Stimulated activated CD8-positive, alpha-beta memory T cell treated with anti-CD3 and anti-CD28 coated beads, Interleukin-7, amount 100 ng/mL, for 48 hours (primary cell): ENCODE measurements around the gene ACOX3.

ENCODE experiments used
- DNase-seq, 2 donors: peaks; one replicate each; pipeline ENCODE4 v3.0.0-alpha.2; 2020; ENCODE audit warnings: low read depth in 1 of 2; ENCODE audit errors: extremely low read depth in 1 of 2

The ACOX3 gene

DNA sequence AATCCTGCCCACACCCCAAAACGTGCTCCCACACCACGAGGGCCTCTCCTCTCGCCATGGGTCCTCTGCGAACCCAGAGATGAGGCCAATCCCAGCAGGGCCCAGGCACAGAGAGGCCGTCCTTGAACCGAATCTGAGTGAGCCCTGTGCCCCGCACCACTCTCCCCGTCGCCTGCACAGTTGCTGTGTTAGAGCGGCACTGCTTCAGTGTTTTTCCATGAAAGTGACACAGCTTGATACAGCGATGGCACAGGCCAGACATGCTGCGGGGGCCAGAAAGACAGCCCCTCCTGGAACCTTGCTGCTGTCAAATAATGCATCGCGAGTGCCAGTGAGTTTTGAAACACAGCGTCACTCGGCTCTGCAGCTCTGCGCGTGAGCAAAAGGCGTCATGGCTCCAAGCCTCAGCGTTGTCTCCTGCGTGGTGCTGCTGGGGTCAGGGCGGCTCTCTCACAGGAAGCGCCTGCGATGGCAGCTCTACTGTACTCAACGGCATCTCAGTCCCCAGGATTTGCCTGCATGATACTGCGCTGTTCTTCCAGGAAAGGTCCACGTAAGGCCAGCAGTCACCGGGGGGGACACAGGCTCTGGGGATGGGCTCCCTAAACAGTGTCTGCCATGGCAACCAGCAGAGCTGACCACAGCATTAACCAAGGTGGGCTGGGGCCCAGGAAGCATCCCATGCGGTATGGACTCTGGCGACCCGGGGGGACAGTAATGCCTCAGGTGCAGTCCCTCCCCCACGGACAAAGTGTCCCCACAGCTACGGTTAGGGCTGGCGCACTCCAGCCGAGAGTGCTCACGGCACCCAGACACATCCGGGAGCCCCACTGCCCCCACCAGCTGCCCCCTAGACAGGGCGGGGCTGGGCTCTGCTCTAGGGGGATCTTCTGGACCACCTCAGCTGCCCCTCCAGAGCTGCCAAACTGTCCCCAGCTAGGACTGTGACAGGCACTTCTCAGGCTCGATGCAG lies 63.1 kb downstream of the ACOX3 start:
- DNase-seq, result no peak

DNA sequence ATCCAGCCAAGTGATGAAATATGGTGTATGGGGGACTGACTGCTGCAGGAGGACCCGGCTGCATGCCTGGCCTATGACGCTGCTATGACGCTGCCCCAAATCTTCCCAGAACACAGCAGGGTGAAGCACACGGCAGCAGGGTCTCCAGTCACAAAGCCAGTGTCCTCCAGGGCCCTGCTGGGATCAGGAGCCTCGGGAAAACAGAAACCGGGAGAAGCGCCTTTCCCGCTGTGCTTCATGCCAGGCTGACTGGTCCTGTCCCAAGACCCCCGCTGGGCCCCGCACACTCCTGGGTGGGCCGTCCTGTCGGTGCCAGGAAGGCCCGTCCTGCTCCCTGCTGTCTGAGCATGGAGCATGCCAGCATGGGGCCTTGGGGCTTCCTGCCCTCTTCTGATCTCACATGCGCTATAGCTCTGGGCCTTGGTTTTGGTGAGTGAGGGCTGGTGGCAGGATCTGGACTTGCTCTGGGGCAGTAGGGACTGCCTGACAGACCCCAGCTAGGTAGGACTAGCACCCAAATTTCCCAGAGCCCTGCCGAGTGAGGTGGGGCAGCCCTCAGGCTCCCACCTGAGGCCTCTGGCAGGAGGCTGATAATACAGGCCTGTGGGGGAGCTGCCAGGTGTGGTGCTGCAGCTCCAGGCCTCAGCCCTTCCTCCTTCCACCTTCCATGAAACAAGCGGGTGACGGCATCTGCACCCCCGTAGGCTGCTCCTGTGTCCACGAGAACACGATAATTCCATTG lies 64.0 kb downstream of the ACOX3 start:
- DNase-seq, result no peak

DNA sequence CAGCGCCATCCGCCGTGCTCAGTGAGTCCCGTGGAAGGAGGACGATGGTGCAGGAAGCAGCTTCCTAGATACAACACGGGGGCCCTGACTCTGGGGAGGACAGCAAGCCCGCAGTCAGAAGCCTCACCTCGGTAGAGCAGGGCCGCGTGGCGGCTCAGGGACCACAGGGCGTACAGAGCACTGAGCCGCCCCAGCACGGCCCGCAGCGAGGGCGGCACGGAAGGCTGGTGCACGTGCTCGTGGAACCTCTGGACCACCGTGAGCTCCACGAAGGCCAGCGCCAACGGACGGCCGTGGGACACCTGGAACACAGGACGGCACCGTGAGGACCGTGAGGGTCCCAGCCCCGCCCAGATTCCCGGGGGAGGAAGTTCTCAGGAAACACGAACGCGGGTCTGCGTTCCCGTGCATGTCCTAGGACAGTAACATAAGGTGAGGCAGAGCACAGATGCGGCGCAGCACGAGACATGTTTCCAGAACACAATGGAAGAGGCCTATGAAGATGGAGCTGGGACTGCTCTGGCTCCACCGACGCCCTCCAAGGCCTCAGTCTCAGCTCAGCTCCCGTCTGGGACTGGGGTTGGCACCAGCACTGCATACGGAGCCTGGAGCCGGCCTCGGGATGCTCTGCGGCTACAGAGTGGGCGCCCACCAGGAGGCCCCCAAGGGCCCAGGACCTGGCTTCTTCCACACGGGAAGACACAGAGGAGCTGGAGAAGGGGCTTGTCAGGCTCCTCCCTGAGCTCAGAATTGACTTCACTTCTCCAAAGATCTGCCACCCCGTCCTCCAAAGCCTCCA lies 65.5 kb downstream of the ACOX3 start:
- no peak for DNase-seq

DNA sequence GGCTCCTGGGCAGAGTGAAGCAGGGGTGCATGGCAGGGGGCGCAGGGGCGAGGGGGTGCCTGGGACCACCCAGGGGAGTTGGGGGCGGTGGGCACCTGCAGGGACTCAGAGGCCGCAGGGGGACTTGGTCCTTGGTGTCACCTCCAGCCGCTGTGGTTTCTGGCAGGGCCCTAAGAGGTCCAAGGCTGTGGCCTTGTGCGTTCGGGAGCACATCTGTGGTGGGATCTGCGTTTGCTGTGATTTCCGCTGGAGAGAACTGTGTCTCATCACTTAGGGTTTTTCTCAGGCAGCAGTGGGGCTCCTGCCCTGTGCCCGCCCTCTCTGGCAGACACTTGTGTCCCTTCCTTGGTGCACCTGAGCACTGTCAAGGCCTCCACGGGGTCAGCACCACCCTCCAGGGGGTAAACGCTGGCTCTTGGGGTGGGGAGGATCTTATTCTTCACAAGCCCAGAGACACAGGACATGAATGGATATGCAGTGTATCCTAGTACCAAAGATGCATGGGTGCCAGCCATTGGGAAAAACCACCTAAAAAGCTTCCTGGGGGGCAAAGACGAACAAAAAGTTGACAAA lies 66.5 kb downstream of the ACOX3 start:
- no peak for DNase-seq

DNA sequence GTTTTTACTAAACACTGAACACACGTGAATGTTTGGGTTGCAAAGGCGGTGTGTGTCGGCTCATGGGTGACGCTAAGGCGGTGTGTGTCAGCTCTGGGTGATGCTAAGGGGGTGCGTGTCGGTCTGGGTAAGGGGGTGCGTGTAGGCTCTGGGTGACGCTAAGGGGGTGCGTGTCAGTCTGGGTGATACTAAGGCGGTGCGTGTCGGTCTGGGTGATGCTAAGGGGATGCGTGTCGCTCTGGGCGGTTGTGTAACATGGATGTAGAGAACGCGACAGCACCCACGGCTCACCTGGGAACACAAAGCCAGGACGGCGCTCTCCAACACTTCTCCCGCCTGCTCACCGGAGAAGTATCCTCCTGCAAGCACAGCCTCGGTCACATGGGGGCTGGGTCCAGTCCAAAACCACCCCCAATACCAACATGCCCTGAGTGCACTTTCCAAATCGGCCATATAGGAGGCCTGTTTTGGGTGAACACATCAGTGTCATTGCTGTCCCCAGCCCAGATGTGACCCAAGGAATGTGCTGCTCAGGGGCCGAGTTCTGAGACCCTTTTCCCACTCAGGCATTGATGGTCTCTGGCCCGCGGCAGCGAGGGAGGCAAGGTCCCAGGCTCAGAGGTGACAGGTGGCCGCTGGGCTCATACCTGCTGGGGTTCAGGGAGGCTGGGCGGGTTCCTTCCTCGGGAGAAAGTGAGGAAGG lies 67.1 kb downstream of the ACOX3 start:
- DNase-seq, result no peak

DNA sequence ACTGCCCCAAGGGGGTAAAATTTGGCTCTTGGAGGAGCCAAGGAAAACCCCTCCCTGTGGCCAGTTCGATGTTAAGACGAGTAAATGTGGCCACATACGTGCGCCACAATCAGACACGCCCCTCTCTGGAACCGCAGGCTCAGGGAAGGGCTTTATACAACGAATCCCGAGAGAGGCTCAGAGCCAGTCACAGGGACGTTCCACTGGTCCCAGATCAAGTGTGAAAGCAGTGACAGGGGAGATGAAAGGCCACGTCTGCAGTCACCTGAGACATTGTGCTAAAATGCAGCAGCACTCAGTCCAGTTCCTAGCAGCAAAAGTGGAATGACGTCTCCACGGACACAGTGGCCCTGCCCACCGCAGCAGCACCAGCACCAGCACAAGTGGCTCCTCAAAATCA lies 68.0 kb downstream of the ACOX3 start:
- no peak for DNase-seq

DNA sequence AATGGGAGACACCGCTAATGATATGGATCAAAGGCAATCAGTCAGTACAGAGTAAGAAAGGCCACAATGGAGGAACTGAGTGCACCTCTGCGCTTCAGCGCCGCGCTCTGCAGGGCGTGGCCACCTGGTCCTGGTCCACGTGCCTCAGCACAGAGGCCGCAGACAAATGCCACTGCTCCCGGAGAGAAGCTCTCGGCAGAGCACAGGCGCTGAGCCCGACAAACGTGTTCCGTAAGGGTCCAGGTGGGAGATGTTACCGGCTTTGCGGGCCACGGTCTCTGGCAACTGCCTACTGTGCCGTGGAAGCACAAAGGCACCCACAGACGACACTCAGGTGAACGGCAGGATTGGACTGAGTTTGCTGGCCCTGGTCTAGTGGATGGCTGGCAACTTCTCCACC lies 68.9 kb downstream of the ACOX3 start:
- DNase-seq, result no peak

DNA sequence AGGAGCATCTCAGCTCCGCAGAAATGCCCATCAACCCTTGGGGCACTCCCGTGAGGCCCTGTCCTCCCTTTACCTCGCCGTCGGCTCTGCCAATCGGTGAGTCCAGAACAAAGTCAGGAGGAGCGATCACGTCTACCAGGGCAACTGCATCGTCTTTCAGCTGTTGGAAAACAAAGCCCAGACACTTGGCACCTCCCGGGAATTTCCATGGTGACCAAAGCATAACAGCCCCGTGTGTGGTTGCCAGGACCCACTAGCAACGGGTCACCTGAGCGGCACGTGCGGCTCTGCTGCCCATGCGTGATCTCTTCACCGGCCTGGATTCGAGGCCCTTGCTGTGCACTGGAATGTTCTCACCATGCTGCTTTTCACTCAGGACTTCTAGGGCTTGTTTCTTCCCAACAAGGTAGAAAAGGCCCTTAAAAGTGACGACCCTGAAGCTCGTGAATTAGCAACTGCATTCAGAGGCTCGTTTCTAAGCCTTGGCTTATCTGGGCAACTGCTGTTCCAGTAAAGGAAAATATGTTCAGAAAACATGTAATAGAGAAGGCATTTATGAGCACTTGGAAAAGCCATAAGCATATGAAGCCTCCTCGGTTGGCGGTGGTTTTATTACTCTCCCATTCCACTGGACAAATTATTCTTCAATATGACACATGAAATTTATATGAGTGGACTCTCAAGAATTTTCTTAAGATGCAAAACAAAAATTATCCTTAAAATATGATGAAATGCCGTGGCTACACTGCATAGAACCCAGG lies 69.5 kb downstream of the ACOX3 start:
- DNase-seq, result no peak

DNA sequence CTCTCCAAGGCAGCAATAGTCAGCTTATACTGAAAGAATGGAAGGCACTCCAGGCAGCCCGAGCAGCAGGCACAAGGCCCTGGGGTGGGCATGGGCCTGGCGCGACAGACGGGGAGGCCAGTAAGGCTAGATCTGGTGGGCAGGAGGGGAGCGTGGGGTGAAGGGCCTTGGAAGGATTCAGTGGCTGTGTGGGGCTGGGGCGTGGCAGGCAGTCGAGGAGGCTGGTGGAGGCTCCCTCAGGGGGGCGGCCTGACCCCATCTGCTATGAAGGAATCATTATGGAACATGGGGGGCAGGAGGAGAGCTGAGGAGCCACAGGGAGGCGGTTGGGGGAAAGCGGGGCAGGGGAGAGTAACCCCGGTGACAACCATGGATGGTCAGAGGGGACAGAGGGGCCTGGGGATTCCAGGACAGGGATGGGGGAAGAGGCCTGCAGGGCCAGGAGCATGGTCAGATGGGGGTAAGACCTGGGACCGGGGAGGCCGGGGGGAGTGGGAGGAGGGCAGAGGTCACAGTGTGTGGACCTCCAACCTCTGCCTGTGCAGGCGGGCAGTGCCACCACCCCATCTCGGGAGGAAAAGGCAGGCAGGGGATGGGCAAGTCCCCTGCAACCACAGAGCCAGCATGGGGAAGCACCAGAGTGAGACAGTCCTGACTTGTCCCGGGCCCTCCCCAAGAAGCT lies 70.3 kb downstream of the ACOX3 start:
- DNase-seq, result no peak

DNA sequence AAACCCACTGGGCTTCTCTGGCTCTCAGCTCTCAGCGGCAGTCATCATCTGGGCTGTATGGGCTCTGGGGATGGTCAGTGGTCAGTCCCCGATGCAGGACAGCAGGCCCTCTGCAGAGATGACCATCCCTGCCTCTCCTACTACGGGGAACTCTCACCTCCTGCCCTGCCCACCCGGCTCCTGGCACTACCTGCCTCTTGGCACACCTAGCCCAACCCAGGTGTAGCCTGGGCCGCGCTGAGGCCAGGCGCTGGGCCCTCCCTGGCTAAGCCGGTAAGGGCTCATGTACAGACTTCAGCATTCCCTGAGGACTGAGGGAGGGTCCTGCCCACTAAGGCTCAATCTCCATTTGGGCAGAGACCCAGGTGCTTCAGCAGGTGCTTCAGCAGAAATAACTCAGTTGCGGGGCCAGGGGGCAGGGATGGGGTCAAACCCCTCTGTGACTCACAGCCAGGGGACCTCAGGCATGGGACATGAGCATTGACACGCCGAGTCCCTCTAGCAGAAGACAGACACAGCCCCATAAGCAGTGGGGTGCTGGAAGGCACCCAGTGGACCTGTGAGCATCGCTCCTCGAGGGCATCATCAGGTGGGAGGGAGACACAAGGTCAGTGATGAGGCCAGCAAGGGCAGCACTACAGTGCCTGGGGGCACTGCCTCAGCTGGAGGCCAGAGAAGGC lies 71.0 kb downstream of the ACOX3 start:
- no peak for DNase-seq

DNA sequence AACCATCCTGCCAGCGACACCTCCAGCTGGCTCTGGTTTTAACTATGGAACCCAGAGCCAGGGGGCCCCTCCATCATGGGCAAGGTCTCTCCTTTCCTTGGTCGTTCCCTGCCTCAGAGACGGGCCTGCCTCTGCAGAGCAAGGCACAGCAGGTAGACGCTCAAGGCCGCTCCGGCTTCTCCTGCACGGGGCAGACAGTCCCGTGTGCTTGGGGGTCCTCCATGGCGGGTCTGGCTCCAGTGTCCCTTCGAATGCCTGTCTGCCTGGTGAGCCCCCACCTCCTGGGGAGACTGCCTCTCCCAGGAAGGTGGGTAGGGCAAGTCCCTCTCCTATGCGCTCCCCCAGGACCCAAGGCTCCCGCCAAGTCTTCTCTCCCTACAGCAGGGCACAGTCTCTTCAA lies 71.5 kb downstream of the ACOX3 start:
- no peak for DNase-seq

DNA sequence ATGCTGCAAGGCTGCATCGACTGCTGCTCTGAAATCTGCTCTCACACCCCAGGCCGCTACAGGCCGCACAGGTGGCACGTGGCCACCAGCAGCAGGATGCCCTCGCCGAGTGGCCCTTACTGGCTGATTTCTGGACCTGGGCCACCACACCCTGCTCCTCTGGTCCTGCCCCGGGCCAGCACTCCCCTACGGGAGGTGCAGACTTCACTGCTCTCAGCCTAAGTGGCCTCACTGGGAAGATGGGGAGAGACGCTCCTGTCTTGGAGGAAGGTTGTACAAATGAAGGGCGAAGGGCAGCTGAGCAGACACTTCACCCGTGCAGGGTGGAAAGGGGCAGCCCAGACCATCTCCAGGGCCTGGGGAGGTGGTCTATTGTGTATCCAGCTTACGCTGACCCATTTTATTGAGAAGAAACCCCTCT lies 72.5 kb downstream of the ACOX3 start:
- no peak for DNase-seq

DNA sequence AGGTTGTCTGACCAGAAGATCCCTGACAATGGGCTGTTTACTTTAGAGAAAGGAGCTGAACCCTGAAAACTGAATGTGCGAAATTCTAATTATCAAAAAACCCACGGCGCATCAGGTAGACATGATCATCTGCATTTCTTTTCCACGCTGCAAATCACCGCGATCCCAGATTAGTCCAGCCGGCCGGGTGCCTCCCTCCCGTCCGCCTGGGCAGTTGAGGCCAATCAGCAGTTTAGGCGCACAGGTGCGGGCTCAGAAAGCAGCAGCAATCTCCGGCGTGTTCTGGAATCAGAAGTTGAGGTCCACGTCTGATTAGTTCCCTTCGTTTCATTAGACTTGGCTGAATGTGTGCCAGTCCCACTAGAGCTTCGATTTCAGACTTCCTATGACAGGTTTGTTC lies 73.9 kb downstream of the ACOX3 start:
- DNase-seq, result no peak

DNA sequence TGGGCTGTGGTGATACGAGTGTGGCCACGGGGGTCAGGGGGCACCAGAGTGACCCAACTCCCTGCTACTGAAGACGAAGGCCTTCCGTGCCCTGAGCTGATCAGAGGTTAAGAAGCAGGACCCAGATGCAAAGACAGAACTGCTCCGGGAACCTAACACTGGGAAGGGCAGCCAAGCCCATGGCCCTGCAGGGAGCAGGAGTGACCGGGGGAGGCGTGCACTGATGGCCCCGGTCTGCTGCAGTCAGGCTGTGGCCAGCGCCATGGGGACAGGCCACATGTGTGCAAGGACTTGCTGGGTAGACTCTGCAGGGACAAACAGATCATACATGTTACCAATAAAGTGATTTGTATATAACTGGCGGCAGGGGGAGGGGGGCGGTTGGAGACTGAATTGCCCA lies 74.6 kb downstream of the ACOX3 start:
- DNase-seq, result no peak

DNA sequence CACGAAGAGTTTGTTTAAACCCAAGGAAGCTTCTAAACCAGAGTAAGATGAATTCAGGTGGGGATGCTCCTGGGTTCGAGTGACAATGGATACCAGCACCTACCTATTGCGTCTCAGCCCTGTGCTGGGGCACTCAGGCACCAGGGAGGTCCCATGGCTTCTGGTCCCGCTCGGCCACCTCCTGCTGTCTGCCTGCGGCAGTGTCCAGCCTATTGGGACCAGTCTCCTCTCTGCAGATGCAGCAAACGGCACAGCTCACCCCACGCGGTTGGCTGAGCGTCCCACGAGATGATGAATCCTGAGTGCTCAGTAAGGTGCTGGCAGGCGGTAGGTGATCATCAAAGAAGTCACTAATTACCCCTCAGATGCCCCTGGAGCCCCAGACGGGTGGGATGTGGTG lies 75.2 kb downstream of the ACOX3 start:
- no peak for DNase-seq

DNA sequence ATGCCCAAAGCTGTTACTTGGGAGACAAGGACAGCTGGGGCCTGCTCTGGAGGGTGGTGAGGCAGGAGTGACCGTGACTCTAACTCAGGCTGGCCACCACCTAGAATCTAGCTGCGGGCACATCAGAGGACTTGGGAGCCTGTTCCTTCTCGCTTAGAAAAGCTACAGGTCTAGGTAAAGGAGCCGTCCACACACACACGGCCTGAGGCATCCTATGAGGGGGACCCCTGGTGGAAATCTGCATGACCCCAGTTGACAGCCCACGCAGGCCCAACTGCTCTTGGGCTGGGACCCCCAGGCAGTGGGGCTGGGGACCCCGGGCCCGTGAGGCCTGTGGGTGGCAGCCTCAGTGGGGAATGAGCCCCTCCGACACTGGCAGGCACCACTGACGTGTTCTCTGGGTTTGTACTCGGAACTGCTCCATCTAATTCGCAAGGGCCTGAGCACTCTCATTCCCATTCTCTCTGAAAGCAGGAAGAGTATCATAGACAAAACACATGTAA lies 75.6 kb downstream of the ACOX3 start:
- DNase-seq, result no peak

DNA sequence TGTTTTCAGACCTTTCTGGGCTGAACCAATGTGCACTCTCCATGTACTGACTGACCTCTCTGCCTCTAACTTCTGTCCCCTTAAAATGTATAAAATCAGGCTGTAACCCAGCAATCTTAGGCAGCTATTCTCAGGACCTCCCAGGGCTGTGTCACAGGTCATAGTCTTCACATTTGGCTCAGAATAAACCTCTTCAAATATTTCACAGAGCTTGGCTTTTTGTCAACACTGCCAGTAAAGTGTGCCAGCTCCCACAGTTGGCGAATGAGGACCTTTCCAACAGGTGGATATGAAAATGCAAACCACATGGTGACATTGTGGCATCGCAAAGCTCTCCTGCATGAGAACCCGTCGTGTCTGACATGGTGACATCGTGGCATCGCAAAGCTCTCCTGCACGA lies 76.4 kb downstream of the ACOX3 start:
- DNase-seq, result no peak

DNA sequence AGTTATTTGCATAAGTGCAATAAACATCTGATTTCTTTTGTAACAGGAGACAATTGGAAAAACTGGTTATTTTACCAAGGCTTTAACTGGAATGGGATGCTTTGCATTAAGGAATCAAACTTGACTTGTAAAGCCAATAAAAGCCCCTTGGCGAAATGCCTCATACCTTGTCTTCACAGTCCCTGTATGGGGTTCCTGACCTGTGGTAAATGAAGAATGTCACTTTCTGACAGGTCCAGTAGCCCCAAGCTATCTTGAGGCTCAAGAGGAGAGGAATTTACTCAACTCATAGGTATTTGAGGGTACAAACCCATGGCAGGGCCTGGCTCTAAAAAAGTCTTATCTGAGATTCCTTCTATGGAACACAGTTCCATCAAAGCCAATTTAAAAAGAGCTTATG lies 78.0 kb downstream of the ACOX3 start:
- DNase-seq, result no peak
